Measurements from ENCODE around the gene FAM171A2.

DNA sequence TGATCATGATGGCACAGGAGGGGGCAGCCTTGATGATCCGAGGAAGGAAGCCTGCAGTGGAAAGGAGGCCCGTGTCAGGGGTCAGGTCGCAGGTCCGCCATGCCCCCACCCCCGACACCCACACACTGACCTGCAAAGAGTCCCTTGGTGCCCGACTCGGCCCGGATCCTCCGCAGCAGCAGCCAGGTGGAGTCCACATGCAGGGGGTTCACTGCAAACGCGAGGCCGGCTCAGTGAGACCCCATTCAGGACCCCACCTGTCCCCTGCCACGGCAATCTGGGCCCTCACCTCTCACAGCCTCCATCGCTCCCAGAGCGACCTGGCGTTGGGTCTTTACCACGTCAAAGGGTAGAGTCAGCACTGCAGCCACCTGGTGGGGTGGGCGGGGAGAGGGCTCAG lies 43.6 kb downstream of the FAM171A2 start:
- no peak for TF ChIP-seq EZH2phosphoT487 (IDR thresholded peaks at IDR 0.05; ENCODE audit: low read length)
- no peak for TF ChIP-seq CTCF (IDR thresholded peaks at IDR 0.05; ENCODE audit: low read length)
